Activated T-helper 2 cell treated with anti-CD3 and anti-CD28 coated beads, Interferon-gamma antibody, Interleukin-2, Interleukin-4, amounts not matched to agents 10 μg/mL and 5 μg/mL and 100 μg/mL, durations not matched to agents 14 hours and 24 hours and 36 hours (primary cell): ENCODE measurements around the gene STAB1. TPM values are rescaled to one million over a fixed set of nuclear protein-coding genes. Genes with fewer than 3 reads are reported as not detected.

Source experiments
- DNase-seq: peaks from one replicate; pipeline ENCODE4 v3.0.0; 2021; ENCODE audit warnings: low spot score
- H3K27ac Mint-ChIP-seq: one replicate; pipeline ENCODE4 v1.8.0; 2021; ENCODE audit warnings: mixed read lengths
- H3K27me3 Mint-ChIP-seq: one replicate; pipeline ENCODE4 v1.8.0; 2021; ENCODE audit warnings: low read depth, mixed read lengths
- H3K36me3 Mint-ChIP-seq: one replicate; pipeline ENCODE4 v1.8.0; 2021; ENCODE audit warnings: low read depth, mixed read lengths
- H3K4me1 Mint-ChIP-seq: one replicate; pipeline ENCODE4 v1.8.0; 2021; ENCODE audit warnings: low read depth, mixed read lengths
- H3K4me3 Mint-ChIP-seq: one replicate; pipeline ENCODE4 v1.8.0; 2021; ENCODE audit warnings: low read depth, mild to moderate bottlenecking, moderate library complexity, mixed read lengths
- H3K9me3 Mint-ChIP-seq: one replicate; pipeline ENCODE4 v1.8.0; 2021; ENCODE audit warnings: mixed read lengths
- intact Hi-C: fragments of 100-400 bp; cut with micrococcal nuclease; formaldehyde crosslinking; loops from one replicate; pipeline ENCODE4 v1.15.1; 2023
- total RNA-seq: library from RNA; stranded (reverse); gene quantifications from 2 replicates; pipeline ENCODE4 v1.2.3, GENCODE V29; 2022

Gene STAB1
- total RNA-seq, 1 donor from 2014 or later, result 0.07 TPM

DNA sequence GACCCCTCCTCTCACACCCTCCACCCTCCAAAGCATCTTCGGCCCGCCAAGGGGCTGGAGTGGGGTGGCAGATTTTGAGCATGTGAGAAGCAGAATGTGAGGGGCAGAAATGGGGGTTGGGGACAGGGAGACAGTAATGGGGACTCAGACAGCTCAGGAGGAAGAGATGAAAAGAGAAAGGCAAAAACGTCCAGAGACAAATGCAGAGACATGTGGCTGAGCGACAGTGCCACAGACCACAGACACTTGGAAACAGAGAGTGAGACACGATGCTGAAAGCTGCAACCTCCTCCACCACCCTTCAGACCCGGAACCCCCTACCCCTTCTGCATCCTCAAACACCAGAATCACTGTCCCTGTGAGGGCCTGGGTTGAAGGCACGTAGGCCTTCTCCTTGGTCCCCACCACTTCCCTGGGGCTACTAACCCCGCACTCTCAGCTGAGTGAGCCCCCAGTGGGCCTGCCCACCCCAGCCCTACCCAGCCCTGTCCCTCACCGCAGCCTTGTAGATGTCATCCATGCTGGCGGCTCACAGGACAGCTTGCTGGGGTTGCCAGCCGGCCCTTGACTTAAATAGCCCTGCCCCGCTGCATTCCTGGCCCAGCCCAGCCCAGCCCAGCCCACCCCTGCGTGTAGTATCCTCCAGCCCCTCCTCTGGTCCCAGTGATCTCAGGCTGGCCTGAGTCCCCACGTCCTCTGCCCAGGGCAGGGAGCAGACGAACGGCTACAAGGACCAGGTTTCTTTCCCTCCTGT lies 41.5 kb upstream of the STAB1 start, which contains the start of gene TNNC1:
TSS of gene TNNC1 (minus strand) at position 546 of the 754 bp plus-strand sequence. CDS start at position 520, 26 bp downstream.
- no peak for DNase-seq
- peaks cover 15% of the 10 kb centered on the region for H3K36me3 Mint-ChIP-seq
- peak within 1 kb of the TSS; percentile 92 for H3K27ac Mint-ChIP-seq
- H3K9me3 Mint-ChIP-seq, result no peaks in the 10 kb centered on the region
- H3K27me3 Mint-ChIP-seq, result no peaks in the 10 kb centered on the region
- H3K4me3 Mint-ChIP-seq, result peak within 1 kb of the TSS; percentile 94
- peaks cover 27% of the 10 kb centered on the region for H3K4me1 Mint-ChIP-seq
- intact Hi-C loops, result loop anchor here (10.0 kb wide), 1 partner anchor 231 kb away; the partner anchor contains the start of genes GNL3 and PBRM1

- Mint-ChIP-seq H3K9me3 (no peaks in the 10 kb centered on the region), H3K27ac (peak overlapping the region; percentile 92), H3K27me3 (no peaks in the 10 kb centered on the region), H3K4me3 (peak overlapping the region; percentile 94), H3K36me3 (peaks cover 21% of the 10 kb centered on the region), H3K4me1 (peaks cover 27% of the 10 kb centered on the region)
- no peak for DNase-seq
- intact Hi-C loops, result loop anchor here (10.0 kb wide), 1 partner anchor 230 kb away; the partner anchor contains the start of genes GNL3 and PBRM1
Measured at GRCh38 chr3:52454250-52454937, 40.7 kb upstream of the STAB1 start.

GRCh38 chr3:52454938-52455282 lies 40.2 kb upstream of the STAB1 start:
- Mint-ChIP-seq H3K4me1 (peaks cover 27% of the 10 kb centered on the region), H3K4me3 (peak overlapping the region; percentile 94), H3K36me3 (peaks cover 21% of the 10 kb centered on the region), H3K27me3 (no peaks in the 10 kb centered on the region), H3K9me3 (no peaks in the 10 kb centered on the region), H3K27ac (peak overlapping the region; percentile 92)
- no peak for DNase-seq
- intact Hi-C loops, result loop anchor here (1.0 to 10.0 kb wide), 2 partner anchors 81 to 230 kb away; partner anchors contain the start of genes GNL3, PBRM1 and UQCC5

GRCh38 chr3:52455283-52456168 lies 39.6 kb upstream of the STAB1 start, which contains the start of gene NISCH:
TSS of gene NISCH (plus strand) at chr3:52455604. CDS start at chr3:52455642, 38 bp downstream.
- peak; percentile 93 for DNase-seq
- Mint-ChIP-seq H3K4me1 (peaks cover 27% of the 10 kb centered on the region), H3K4me3 (peak within 1 kb of the TSS; percentile 94), H3K9me3 (no peaks in the 10 kb centered on the region), H3K27me3 (no peaks in the 10 kb centered on the region), H3K36me3 (peaks cover 26% of the 10 kb centered on the region), H3K27ac (peak within 1 kb of the TSS; percentile 92)
- intact Hi-C loops, result loop anchor here (1.0 to 10.0 kb wide), 2 partner anchors 81 to 229 kb away; partner anchors contain the start of genes GNL3, PBRM1 and UQCC5

DNA sequence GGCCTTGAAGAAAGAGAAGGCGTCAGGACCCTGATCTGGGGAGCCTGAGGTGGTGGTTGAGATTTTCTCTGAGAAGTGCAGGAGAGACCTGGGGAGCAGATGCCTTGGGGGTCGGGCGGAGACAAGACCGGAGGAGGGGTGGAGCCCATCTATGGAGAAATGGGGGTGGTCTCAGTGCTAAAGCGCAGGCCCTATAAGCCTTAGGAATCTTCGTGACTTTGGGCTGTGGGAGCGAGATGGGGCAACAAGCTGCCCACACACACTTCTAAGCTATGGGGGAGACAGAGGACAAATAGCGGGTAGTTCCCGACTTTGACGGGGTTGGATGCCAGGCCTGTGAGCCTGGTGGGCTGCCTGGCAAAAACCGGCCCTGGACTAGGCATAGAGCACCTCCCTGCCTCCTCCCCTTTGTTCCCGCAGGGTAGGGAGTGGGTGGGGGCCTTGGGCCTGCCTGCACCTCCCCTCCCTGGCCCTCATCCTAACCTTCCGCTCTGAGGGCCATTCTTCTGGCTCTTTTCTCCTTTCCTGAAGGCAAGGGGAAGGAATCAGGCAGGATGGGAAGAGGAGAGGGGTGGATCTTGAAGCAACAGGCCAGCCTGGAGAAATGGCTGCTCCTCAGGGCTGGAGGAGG lies 38.9 kb upstream of the STAB1 start:
- peak overlapping the region; percentile 92 for H3K27ac Mint-ChIP-seq
- intact Hi-C loops, result loop anchor here (10.0 kb wide), 1 partner anchor 229 kb away; the partner anchor contains the start of genes GNL3 and PBRM1
- no peaks in the 10 kb centered on the region for H3K9me3 Mint-ChIP-seq
- peaks cover 27% of the 10 kb centered on the region for H3K4me1 Mint-ChIP-seq
- peaks cover 26% of the 10 kb centered on the region for H3K36me3 Mint-ChIP-seq
- DNase-seq, result no peak
- H3K27me3 Mint-ChIP-seq, result no peaks in the 10 kb centered on the region
- peak overlapping the region; percentile 94 for H3K4me3 Mint-ChIP-seq

- peaks cover 27% of the 10 kb centered on the region for H3K4me1 Mint-ChIP-seq
- H3K27me3 Mint-ChIP-seq, result no peaks in the 10 kb centered on the region
- H3K4me3 Mint-ChIP-seq, result peak overlapping the region; percentile 94
- intact Hi-C loops, result loop anchor here (10.0 kb wide), 1 partner anchor 228 kb away; the partner anchor contains the start of genes GNL3 and PBRM1
- H3K9me3 Mint-ChIP-seq, result no peaks in the 10 kb centered on the region
- H3K27ac Mint-ChIP-seq, result peak overlapping the region; percentile 92
- peaks cover 26% of the 10 kb centered on the region for H3K36me3 Mint-ChIP-seq
- DNase-seq, result no peak
Measured at GRCh38 chr3:52456800-52457183, 38.3 kb upstream of the STAB1 start.

DNA sequence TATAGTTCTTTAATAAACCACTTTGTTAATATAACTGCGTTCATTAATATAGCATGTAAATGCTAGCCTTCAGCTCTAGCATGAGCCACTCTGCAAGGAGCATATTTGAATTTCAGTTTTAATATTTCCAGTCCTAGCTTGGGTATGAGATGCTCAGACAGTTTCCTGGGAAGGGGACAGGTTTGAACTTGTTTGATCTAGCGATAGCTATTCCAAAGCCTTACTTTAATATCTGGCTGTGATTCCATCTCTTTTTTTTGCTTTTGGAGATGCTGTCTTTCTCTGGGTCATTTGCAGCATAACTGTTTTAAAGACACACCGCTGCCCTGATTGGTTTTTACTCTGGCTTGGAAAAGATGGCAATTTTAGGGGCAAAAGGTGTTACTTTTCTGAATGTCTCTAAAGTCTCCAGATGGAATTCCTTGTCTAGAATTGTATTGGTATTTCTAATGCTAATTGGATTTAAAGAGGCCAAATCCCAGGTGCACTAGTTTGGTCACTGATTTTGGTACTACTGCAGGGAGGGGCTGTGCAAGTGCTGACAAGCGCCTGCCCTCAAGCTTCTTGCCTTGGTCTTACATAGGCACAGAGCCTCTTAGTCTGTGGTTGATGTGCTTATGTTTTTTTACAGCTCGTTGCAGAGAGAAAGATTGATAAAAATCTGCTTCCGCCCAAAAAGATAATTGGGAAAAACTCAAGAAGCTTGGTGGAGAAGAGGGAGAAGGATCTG lies 36.9 kb upstream of the STAB1 start:
- intact Hi-C loops, result loop anchor here (10.0 kb wide), 1 partner anchor 227 kb away; the partner anchor contains the start of genes GNL3 and PBRM1
- peaks cover 34% of the 10 kb centered on the region for H3K36me3 Mint-ChIP-seq
- no peak overlapping the region for H3K4me3 Mint-ChIP-seq
- no peaks in the 10 kb centered on the region for H3K27me3 Mint-ChIP-seq
- no peak overlapping the region for H3K27ac Mint-ChIP-seq
- no peaks in the 10 kb centered on the region for H3K9me3 Mint-ChIP-seq
- no peak for DNase-seq
- H3K4me1 Mint-ChIP-seq, result peaks cover 30% of the 10 kb centered on the region

DNA sequence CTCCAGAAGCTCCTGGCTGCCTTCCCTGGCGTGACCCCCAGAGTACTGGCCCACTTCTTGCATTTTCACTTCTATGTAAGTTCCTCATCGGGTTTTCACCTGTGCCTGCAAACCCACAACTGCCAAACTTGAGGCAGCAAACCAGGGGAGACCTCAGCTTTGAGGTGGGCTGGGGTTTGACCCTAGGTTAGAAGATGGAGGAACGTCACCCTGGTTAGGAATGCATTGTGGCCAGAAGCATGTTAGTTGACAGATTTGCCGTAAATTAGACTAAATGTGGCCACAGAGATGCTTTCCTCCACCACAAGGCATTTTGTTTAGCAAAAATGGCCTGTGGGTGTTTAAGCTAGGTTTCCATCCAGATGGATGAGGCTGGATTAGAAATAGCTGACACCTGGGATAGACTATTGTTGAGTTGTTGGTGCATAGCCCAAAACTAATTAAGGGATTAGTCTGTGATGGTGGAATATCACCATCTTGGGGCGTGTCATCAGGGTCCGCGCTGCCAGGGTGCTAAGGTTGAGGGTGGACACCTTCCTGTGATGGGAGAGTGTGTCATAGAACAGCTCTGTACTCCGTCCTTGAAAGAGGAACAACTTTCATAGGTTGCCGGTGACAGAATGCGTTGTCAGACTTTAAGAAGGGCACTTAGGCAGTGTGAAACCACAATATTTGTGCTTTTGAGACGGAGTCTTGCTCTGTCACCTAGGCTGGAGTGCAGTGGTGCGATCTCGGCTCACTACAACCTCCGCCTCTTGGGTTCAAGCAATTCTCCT lies 36.2 kb upstream of the STAB1 start:
- H3K4me3 Mint-ChIP-seq, result no peak overlapping the region
- H3K36me3 Mint-ChIP-seq, result peaks cover 37% of the 10 kb centered on the region
- no peaks in the 10 kb centered on the region for H3K9me3 Mint-ChIP-seq
- no peak overlapping the region for H3K27ac Mint-ChIP-seq
- peaks cover 28% of the 10 kb centered on the region for H3K4me1 Mint-ChIP-seq
- intact Hi-C loops, result loop anchor here (10.0 kb wide), 1 partner anchor 226 kb away; the partner anchor contains the start of genes GNL3 and PBRM1
- no peak for DNase-seq
- H3K27me3 Mint-ChIP-seq, result no peaks in the 10 kb centered on the region

- H3K4me1 Mint-ChIP-seq, result peaks cover 14% of the 10 kb centered on the region
- intact Hi-C loops, result no loop called here
- H3K36me3 Mint-ChIP-seq, result peaks cover 44% of the 10 kb centered on the region
- no peak for DNase-seq
- H3K27me3 Mint-ChIP-seq, result no peaks in the 10 kb centered on the region
- no peak overlapping the region for H3K27ac Mint-ChIP-seq
- H3K4me3 Mint-ChIP-seq, result no peak overlapping the region
- no peaks in the 10 kb centered on the region for H3K9me3 Mint-ChIP-seq
Measured at GRCh38 chr3:52461874-52462273, 33.3 kb upstream of the STAB1 start.

DNA sequence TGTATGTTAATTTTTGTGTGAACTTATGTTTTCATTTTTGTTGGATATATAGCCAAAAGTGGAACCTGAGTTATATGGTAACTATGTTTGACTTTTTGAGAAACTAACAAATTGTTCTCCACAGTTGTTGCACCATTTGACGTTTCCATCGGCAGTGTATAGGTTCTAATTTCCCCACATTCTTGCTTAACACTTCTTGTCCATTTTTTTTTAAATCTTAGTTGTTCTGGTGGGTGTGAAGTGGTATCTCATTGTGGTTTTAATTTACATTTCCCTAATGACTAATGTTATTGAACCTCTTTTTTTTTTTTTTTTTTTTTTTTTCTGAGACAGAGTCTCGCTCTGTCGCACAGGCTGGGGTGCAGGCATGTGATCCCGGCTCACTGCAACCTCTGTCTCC lies 31.7 kb upstream of the STAB1 start:
- DNase-seq, result no peak
- H3K4me3 Mint-ChIP-seq, result no peak overlapping the region
- H3K9me3 Mint-ChIP-seq, result no peaks in the 10 kb centered on the region
- intact Hi-C loops, result no loop called here
- peaks cover 35% of the 10 kb centered on the region for H3K36me3 Mint-ChIP-seq
- H3K27ac Mint-ChIP-seq, result no peak overlapping the region
- peaks cover 7% of the 10 kb centered on the region for H3K4me1 Mint-ChIP-seq
- H3K27me3 Mint-ChIP-seq, result no peaks in the 10 kb centered on the region

DNA sequence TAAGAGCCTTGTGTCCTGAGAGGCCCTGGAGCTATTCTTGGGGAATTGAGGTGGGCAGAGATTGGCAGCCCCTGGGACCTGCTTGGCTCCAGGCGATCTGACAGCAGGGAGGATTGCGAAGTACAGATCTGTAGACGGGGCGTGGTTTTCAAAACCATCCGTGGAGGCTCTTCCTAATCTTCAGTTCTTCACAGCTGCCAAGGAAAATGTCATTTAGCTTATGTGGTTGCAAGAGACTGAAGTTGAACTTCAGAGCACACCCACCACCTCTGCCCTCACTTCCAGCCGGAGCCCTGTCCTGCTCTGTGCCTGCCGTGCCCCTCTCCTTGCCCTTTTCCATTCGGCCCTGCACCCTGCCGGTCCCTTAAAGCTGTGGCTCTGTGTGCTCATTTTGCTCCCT lies 26.8 kb upstream of the STAB1 start:
- Mint-ChIP-seq H3K4me3 (no peak overlapping the region), H3K4me1 (peaks cover 2% of the 10 kb centered on the region), H3K27ac (no peak overlapping the region), H3K9me3 (no peaks in the 10 kb centered on the region), H3K36me3 (peaks cover 36% of the 10 kb centered on the region), H3K27me3 (no peaks in the 10 kb centered on the region)
- no peak for DNase-seq
- intact Hi-C loops, result no loop called here
